ENCODE data around the gene TMC5. TPM values are rescaled to one million over a fixed set of nuclear protein-coding genes. Genes with fewer than 3 reads are reported as not detected.
"Not testable (repeated sequence)": the region's sequence is repeated elsewhere in the genome, so short reads cannot be mapped to it uniquely, and the experiment has no call there.

TMC5 gene
- total RNA-seq, 4 donors from 2014 or later: not detected

GRCh38 chr16:19527161-19527560, 109.5 kb downstream of the TMC5 start:
- H3K27me3 ChIP-seq: no peaks in the 10 kb centered on the region
- H3K27ac ChIP-seq: no peak overlapping the region
- no peaks in the 10 kb centered on the region for H3K9me3 ChIP-seq
- peaks cover 0 to 32% (median 9%) of the 10 kb centered on the region in 4 donors for H3K4me1 ChIP-seq
- peaks cover 0 to 29% (median 0%) of the 10 kb centered on the region in 3 donors for H3K36me3 ChIP-seq
- no peak overlapping the region for H3K4me3 ChIP-seq
- DNase-seq (ENCODE audit: low spot score in 2 of 2): no peak
- WGBS, 2 donors: 92 to 93% methylated on average over 1 of the region's 1 CpG
- TF ChIP-seq POLR2A (IDR thresholded peaks at IDR 0.05) (no peak), CTCF (IDR thresholded peaks at IDR 0.05) (no peak), EP300 (IDR thresholded peaks at IDR 0.05) (no peak)

GRCh38 chr16:19528666-19529065, 111.0 kb downstream of the TMC5 start:
- TF ChIP-seq POLR2A (IDR thresholded peaks at IDR 0.05) (no peak), EP300 (IDR thresholded peaks at IDR 0.05) (no peak), CTCF (IDR thresholded peaks at IDR 0.05) (no peak)
- DNase-seq (ENCODE audit: low spot score in 2 of 2): no peak
- Histone ChIP-seq H3K36me3 (peaks cover 0 to 35% (median 0%) of the 10 kb centered on the region in 3 donors), H3K4me1 (peaks cover 0 to 25% (median 5%) of the 10 kb centered on the region in 4 donors), H3K4me3 (no peak overlapping the region), H3K9me3 (no peaks in the 10 kb centered on the region), H3K27me3 (no peaks in the 10 kb centered on the region), H3K27ac (no peak overlapping the region)
- 94 to 97% methylated on average over 3 of the region's 3 CpGs for WGBS, 2 donors

- peaks cover 0 to 6% (median 0%) of the 10 kb centered on the region in 4 donors for H3K4me1 ChIP-seq
- H3K27me3 ChIP-seq: no peaks in the 10 kb centered on the region
- WGBS, 2 donors: 48 to 53% methylated on average over 1 of the region's 1 CpG
- no peak for TF ChIP-seq POLR2A (IDR thresholded peaks at IDR 0.05)
- no peak for TF ChIP-seq CTCF (IDR thresholded peaks at IDR 0.05)
- no peak for TF ChIP-seq EP300 (IDR thresholded peaks at IDR 0.05)
- no peak overlapping the region for H3K4me3 ChIP-seq
- H3K9me3 ChIP-seq: no peaks in the 10 kb centered on the region
- DNase-seq (ENCODE audit: low spot score in 2 of 2): no peak
- H3K36me3 ChIP-seq: peaks cover 0 to 66% (median 0%) of the 10 kb centered on the region in 3 donors
- H3K27ac ChIP-seq: peak overlapping the region in 2 of 4 donors; percentile 67 to 69
These were observed 114.9 kb downstream of the TMC5 start for GRCh38 chr16:19532601-19533000.

- Histone ChIP-seq H3K27me3 (no peaks in the 10 kb centered on the region), H3K27ac (no peak overlapping the region), H3K4me1 (no peaks in the 10 kb centered on the region), H3K4me3 (no peak overlapping the region), H3K36me3 (peaks cover 0 to 77% (median 3%) of the 10 kb centered on the region in 3 donors), H3K9me3 (no peaks in the 10 kb centered on the region)
- WGBS, 2 donors: 95 to 96% methylated on average over 6 of the region's 6 CpGs
- no peak for DNase-seq (ENCODE audit: low spot score in 2 of 2)
- TF ChIP-seq POLR2A (IDR thresholded peaks at IDR 0.05): no peak
- no peak for TF ChIP-seq EP300 (IDR thresholded peaks at IDR 0.05)
- no peak for TF ChIP-seq CTCF (IDR thresholded peaks at IDR 0.05)
These were observed 122.7 kb downstream of the TMC5 start for GRCh38 chr16:19540241-19540970.

- no peaks in the 10 kb centered on the region for H3K4me1 ChIP-seq
- no peak for DNase-seq (ENCODE audit: low spot score in 2 of 2)
- peaks cover 0 to 78% (median 3%) of the 10 kb centered on the region in 3 donors for H3K36me3 ChIP-seq
- H3K27me3 ChIP-seq: no peaks in the 10 kb centered on the region
- no peak overlapping the region for H3K4me3 ChIP-seq
- H3K27ac ChIP-seq: no peak overlapping the region
- WGBS, 2 donors: 95 to 96% methylated on average over 3 of the region's 3 CpGs
- TF ChIP-seq CTCF (IDR thresholded peaks at IDR 0.05) (no peak), POLR2A (IDR thresholded peaks at IDR 0.05) (no peak), EP300 (IDR thresholded peaks at IDR 0.05) (no peak)
- no peaks in the 10 kb centered on the region for H3K9me3 ChIP-seq
These were observed 124.6 kb downstream of the TMC5 start for GRCh38 chr16:19542138-19542821.

GRCh38 chr16:19543278-19543996, 125.8 kb downstream of the TMC5 start:
- not testable (repeated sequence) for H3K27ac ChIP-seq; DNase-seq (ENCODE audit: low spot score in 2 of 2); H3K4me1 ChIP-seq; H3K4me3 ChIP-seq; H3K9me3 ChIP-seq; H3K27me3 ChIP-seq
- whole genome bisulfite sequencing, 2 donors: 85 to 93% methylated on average over 10 of the region's 10 CpGs
- peaks cover 0 to 79% (median 3%) of the 10 kb centered on the region in 3 donors for H3K36me3 ChIP-seq

Measured in tibial nerve (tissue), 4 donors.